ENCODE data around the gene APBB1IP. TPM values are rescaled to one million over a fixed set of nuclear protein-coding genes. Genes with fewer than 3 reads are reported as not detected.
"Not testable (repeated sequence)": the region's sequence is repeated elsewhere in the genome, so short reads cannot be mapped to it uniquely, and the experiment has no call there.

The APBB1IP gene, protein sequence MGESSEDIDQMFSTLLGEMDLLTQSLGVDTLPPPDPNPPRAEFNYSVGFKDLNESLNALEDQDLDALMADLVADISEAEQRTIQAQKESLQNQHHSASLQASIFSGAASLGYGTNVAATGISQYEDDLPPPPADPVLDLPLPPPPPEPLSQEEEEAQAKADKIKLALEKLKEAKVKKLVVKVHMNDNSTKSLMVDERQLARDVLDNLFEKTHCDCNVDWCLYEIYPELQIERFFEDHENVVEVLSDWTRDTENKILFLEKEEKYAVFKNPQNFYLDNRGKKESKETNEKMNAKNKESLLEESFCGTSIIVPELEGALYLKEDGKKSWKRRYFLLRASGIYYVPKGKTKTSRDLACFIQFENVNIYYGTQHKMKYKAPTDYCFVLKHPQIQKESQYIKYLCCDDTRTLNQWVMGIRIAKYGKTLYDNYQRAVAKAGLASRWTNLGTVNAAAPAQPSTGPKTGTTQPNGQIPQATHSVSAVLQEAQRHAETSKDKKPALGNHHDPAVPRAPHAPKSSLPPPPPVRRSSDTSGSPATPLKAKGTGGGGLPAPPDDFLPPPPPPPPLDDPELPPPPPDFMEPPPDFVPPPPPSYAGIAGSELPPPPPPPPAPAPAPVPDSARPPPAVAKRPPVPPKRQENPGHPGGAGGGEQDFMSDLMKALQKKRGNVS
- polyA plus RNA-seq (2013, experiment 1 of 2; ENCODE audit: insufficient read length), result not detected
- not detected for polyA plus RNA-seq (2013, experiment 2 of 2; ENCODE audit: insufficient read length)

DNA sequence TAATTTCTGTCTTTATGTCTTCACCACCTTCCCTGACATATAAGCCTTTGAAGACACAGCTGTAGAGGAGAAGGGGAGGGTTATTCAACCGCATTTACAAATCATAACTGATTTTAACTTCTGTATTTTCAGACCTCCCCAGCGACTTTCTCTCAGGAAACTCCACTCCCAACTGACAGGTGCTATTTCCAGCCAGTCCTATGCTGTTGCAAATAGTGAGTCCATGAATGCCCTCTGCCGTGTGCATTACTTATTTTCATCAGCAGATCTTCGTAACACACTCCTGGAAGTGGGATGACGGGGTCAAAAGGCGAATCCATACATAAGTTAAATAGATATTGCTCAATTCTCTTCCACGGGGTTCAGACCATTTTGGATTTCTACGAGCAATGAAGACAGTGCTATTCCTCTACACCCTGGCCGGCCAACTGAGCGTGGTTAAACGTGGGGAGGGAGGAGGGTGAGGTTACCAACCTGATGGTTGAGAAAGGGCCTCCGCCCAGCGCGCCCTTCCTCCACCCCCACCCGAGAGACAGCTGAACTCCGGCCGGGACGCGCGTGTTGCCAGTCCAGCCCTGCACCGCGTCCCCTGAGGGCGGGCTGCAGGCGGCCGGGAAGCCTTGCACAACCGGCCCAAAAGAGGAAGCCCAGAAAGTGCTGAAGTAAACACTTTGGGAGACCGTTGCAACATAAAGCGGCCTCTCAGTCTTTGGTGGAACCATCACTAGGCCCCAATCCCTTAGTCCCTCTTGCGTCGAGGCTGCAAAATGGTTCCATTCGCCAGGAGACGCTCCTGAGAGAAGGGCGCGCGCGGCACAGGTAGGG lies at the start of gene APBB1IP:
Gene APBB1IP, plus strand, starts transcription at position 705 of the 825 bp plus-strand sequence. CDS start 53,986 bp downstream, outside the sequence.
- DNase-seq, result no peak

DNA sequence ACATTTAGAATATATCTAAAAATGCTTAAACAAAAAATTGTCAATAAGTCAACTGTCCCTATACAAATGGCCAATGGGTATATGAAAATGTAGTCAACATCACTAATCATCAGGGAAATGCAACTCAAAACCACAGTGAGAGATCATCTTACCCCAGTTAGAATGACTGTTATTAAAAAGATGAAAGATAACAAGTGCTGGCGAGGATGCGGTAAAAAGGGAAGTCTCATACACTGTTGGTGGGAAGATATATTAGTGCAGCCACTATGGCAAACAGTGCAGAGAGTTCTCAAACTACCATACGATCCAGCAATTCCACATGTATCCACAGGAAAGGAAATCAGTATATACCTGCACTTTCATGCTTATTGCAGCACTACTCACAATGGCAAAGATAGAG lies 48.6 kb upstream of the APBB1IP start:
- DNase-seq, result no peak

DNA sequence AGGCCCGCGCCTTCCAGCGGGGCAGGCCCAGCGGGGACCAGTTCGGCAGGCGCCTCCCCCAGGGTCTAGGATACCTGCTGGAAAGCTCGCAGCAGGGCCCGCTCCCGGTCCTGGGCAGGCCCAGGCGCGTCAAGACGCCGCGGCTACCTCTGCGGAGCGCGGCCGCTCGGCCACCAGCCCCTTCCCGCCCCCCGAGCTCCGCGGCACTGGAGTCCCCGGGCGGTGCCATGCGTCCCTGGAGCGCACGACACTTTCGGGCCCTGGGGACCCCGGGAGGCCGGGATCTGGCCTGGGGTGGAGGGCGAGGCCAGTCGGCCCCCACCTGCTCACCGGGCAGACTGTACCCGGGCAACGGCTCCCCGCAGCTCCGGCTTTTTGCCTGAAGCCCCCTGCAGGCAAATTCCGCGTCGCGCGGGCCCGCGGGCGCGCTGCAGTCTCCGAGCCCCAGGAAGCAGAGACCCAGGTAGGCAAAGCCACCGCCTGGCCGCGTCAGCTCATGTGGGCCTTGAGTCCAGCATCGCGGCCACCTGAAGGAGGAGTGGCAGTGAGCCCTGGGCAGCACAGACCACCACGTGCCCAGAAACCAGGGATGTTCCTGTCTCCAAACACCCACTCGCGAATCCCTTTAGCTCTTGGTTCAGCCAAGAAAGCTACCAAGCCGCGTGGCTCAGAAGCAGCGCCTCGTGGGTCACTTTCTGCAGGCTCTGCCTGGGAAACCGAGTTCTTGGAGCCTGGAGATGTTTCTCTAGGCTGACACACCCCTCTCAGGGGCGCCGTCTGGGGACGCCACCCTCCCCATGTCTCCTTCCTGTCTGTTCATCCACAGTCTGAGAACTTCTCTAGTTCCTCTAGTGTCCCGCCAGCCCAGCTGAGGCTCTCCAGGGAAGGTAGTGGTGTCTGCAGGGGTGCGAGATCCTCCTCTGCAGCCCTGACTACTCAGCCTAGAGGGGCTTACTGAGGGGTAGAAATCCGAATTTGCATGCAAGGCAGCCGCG lies 46.1 kb upstream of the APBB1IP start:
- DNase-seq, result no peak

DNA sequence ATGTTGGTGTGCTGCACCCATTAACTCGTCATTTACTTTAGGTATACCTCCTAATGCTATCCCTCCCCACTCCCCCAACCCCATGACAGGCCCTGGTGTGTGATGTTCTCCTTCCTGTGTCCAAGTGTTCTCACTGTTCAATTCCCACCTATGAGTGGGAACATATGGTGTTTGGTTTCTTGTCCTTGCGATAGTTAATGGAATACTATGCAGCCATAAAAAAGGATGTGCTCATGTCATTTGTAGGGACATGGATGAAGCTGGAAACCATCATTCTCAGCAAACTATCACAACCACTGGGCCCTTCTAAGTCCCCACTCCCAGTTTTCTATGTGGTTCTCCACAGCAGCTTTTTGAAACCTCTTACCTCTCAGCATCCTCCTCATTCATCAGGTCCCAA lies 39.8 kb upstream of the APBB1IP start:
- DNase-seq, result not testable (repeated sequence)

DNA sequence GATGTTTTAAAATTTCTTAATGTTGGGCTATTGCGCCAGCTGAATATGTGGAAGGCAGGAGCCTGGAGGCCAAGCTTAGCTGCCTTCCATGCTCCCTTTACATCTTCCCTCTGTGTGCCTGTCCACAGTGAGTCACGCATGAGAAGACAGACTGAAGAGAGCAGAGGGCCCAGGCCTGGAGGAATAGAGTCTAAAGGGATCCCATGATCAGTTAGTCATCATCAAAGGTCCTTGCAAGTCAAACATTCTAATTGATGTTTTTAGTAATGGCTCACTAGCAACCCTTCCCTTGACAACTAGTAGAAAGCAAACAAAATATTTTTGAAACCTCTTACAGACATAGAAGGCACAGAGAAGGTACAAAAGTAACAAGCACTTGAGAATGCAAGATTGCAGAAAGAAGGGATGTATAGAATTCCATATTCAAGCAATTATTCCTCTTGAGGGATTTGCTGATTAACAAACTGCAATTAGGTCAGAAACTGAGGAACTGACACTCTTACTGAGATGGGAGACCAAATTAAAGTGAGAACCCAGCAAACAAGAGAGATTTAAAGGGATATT lies 30.7 kb upstream of the APBB1IP start:
- no peak for DNase-seq

DNA sequence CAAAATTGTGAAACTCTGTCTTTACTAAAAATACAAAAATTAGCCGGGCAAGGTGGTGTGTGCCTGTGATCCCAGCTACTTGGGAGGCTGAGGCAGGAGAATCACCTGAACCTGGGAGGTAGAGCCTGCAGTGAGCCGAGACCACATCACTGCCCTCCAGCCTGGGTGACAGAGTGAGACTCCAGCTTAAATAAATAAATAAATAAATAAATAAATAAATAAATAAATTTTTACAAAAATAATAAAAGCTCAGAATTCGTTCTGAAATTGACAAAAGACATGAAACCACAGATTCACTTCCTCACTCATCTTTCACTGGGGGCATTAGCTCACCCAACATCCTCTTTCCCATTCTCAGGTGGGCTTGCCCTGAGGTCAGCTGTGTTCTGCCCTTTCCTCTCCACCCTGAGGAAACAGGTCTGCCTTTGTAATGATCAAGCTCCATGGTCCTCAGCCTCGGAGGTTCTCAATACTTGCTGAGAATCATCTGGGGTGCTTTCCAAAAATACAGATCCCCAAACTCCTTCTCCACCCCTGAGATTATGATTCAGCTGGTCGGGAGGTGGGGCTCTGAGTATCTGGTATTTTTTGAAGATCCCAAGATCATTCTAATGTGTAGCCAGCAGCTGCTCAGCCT lies 29.2 kb upstream of the APBB1IP start:
- DNase-seq, result no peak

DNA sequence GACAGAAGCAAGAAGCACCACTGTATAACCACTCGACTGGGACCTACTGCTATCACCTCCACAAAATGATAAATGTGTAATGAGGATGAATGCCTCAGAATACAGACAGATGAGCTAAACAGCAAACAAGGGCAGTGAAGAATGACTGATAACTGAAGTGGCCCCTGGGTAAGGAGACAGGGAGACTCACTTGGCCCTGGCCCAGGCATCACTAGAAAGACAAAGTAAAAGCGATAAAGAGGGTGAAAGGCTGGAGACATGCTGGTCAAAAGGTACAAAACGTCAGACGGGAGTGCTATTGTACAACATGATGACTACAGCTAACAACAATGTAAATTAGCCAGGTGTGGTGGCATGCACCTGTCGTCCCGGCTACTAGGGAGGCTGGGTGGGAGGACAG lies 27.8 kb upstream of the APBB1IP start:
- DNase-seq, result no peak

DNA sequence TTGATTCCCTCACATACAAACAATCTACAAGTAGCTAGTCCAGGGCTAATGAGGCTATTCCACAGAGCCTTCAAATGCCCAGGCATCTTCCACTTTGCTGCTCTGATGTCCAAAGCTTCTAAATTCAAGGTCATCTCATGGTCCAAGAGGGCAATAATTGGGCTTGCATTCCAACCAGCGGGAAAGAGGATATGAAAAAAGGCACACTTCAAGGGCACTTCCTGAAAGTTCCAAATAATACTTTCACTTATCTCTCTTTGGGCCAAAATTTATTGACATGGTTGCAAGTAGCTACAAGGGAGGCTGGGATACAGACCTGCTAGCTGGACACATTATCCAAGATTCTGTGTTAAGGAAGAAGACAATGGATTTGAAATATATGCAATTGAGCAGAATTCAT lies 25.2 kb upstream of the APBB1IP start:
- DNase-seq, result no peak

DNA sequence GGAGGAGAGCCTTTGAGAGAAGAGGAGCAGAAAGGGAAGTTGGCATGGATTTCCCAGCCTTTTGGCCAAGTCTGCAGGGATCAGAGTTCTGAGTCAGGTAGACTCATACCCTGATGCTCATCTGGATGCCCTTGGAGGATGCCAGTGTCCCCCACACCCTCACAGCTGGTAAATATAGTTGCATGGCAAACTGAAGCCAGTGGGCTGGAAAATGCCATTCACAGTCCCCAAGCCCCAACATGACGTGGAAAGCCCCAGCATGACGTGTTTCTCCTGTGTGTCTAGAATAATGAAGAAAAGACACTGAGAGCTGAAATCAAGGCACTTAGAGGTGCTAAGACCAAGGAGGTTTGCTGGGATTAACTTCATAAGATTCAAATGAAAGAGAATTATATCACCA lies 24.8 kb upstream of the APBB1IP start:
- no peak for DNase-seq

DNA sequence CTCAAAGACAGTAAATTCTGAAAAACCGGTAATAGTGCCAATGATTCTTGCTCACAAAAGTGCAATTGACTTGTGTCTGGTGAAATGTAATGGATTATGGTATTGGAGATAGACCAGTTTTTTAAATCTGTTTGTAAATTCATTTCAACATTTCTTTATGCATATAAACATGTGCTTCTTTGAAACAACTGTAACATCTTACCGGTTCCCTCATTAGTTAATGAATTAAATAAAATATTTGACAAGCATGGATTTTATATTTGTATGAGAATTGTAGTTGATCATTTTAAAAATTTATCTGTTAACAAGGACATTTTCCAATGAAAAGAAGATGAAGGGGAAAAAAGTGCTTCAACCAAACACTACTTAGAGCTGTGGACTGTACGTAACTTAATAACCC lies 21.0 kb upstream of the APBB1IP start:
- no peak for DNase-seq

DNA sequence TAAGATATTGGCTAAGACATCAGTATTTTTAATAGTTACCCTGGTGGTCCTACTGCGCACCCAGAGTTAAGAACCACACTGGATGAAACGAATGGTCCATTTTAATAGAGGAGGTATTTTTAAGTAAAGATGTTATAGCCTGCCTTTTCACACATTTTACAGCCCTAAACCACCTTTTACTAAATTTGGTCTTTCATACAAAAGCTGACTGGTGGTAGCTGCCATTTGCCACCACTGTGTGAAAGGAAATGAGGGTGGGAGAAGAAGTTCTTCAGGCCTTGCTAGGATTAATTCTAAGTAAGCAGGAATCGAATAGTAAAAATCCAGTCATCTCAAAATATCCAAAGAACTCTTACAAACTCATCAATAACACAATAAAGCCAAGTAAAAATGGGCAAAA lies 15.2 kb upstream of the APBB1IP start:
- DNase-seq, result no peak

DNA sequence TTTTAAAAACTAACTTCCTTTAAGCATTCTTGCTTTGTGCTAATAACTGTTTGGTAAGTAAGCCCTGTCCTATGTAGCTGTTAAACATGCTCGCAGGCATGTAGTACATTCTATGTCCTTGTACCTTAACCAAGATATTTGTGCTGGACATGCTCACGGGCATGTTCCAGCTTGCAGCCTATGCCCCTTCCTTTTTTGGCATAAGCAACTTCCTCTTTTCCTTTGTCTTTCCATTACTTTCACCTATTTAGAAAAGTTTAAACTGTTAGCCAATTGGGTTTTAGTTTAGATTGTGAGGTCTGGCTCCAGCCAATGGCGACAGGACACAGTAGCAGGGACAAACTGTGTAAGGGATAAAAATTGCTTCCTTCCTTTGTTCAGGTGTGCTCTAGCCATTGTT lies 14.4 kb upstream of the APBB1IP start:
- DNase-seq, result no peak

DNA sequence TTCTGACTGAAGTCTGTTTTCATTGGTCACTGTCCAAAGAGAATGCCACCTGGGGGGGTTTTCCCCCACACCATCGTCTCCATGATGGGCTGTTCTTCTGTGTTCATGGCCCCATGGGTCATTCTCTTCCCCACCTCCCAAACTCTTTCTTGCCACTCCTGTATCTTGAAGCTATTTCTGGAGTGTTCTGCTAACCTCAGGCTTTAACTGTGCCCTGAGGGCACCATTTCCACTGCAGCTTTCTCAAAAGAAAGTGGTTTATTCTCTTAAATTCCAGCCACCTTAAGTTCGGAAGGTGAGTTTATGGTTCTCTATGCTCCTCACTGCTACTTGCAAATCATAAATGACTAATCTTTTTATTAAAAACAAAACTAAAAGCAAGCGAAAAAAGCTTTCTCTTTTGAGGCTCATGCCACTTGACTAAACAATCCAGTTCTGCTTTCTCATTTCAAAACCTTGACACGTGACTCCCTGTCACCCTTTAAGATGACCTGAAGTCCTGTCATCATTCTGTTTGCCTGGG lies 7.4 kb upstream of the APBB1IP start:
- no peak for DNase-seq

DNA sequence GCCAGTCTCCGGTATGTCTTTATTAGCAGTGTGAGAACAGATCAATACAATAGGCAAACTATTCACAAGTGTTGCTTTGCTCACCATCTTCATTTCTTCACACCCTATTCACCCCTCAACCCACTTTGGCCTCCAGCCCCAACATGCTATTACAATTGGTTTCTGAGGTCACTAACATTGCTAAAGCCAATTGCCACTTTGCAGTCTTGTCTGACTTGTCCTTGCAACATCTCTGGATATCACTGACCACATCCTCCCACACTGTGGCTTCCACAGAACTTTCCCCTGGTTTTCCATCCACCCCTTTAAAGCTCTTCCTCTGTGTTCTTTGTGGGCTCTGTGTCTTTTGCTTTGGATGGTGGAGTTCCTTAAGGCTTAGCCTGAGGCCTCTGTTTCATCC lies 5.2 kb upstream of the APBB1IP start:
- no peak for DNase-seq

DNA sequence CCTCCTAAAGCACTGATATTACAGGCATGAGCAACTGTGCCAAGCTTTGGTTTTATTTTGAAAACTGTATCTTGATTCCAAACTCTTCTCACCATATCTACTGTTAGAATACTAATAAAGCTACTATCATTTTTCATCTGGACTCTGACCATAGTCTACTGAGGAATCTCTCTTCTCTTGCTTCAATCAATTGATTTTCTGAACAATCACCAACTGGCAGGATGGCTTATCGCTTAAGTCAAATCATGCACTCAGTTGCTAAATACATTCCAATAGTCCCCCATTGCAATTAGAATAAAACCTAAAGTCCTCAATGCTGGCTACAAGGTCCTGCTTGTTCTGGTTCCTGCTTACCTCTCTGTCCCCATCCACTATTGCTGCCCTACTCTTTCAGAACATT lies 2.3 kb upstream of the APBB1IP start:
- DNase-seq, result no peak

DNA sequence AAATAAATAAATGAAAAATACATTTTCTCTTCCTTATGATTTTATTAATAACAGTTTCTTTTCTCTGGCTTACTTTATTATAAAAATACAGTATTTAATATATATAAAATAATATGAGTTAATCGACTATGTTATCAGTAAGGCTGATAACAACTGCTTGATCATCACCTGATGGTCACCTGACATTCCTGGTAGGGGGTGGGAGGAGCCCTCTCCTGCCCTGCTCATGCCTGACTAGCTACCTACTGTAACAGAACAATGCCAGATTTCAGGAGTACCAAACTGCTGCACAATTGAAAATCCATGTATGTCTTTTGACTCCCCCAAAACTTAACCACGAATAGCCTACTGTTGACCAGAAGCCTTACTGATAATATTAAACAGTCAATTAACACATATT lies 1.3 kb upstream of the APBB1IP start:
- no peak for DNase-seq

DNA sequence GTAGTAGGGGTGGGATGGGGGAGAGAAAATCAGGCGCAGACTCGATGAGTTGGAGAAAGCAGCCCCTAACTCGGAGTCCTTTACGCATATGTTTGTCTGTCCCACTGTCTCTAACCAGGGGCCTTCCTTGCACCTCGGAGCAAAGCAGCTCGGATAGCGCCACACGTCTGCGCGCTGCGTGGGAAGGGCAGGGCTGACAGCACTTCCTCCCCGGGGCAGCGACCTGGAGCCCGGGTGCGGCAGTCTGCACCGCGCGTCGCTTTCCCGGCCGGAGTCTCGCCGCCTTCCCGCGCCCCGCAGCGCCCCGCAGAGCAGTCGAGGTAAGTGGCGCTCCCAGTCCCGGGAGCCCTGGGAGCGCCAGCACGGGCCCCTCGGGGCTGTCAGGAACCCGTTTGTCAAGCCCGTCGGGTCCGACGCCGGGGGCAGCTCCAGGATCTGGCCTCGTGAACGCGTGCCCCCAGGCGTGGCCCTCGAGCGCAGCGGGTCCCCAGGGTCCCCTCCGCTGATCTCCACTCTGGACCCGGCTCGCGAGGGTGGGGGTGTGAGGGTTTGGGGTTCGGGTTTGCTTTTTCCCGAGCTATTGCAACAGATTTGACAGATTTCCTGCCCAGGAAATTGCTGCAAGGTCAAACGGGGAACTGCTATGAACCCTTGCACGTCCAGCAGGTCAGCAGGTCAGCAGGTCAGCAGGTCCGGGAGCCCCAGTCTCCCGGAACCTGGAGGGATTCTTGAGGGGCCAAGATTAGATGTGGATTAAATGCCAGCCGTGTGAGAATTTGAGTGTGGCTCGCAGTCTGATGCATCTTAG lies 597 bp downstream of the APBB1IP start:
- no peak for DNase-seq

DNA sequence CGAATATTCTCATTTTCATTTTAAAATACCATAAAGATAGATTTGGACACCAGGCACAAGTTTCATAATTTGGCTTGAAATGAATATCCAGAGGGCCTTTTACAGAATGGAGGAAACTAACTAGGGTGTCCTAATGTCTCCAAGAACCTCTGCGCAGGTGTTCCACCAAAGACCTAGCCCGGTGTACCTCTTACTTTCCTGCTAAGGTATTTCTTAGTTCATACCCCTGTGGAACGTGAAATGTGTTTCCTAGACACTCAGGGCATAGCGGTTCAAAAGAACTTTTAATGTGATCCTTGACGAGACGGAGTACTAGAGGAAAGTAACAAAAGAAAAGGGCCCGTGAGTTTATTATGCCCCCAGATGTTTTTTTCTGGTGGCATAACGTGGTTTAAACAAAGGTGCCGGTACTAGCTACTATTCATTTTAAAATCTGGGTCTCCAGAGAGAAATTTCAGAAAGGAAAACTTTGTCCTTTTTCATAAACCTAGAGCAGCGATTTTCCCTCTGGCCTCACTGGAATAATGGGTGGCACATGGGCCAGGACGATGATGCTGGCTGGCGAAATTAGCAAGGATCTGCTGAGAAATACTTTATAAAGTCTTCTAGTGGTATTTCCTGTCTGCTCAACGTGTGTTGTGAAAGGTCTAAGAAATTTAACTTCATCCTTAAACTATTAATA lies 1.4 kb downstream of the APBB1IP start:
- no peak for DNase-seq

DNA sequence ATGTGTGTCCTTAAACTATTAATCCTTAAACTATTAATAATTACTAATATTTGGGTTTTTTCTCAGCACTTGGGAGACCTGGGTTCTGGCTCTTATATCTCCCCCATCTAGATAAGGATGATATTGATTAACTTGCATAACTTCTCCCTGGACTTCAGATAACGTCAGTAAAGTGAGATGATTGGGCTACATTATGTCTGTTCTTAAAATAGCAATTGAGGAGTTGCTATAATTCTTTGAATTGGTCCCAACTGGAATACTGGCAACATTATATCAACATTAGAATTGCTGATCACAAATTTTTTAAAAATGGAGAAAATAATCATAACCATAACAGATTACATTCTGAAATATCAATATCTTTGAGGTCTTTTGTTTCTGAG lies 1.9 kb downstream of the APBB1IP start:
- DNase-seq, result no peak
